ENCODE data around the gene ANKRD23.

ANKRD23 gene

DNA sequence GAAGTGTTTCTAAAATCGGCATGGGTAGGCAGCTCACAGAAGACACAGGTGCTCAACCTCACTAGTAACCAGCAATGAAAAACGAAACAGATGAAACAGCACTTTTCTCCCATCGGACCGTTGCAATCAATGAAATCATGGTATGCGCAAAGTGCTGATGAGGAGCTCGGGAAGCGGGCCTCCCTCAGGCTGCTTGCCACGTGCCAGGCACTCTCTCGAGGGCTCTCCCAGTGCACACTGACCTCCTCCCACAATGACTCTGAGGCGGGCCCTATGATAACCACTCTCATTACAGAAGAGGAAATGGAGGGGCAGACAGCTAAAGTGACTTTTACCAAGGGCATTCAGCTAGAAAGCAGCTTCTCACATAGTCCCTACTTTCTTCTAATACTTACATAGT lies 3.8 kb upstream of the ANKRD23 start:
- no peak for DNase-seq
- intact Hi-C loops (cut with DNase I) = no loop called here

DNA sequence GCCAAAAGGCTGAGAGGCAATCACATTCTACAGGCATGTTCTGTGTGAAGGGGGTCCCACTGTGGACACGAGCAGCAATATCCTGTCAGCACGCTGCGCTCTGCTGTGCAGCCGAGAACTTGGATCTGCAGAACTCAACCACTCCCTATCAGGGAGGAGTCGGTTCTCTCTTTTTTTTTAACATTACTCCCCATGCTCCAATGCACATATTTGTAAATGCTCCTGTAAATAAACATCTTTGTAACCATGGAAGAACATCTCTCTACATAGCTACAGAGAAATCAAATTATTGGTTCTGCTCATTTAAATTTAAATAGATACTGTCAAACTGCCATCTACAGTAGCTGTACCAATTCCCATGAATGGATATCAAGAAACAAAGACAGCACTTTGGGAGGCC lies 3.0 kb upstream of the ANKRD23 start:
- intact Hi-C loops (cut with DNase I) = no loop called here
- DNase-seq = no peak

DNA sequence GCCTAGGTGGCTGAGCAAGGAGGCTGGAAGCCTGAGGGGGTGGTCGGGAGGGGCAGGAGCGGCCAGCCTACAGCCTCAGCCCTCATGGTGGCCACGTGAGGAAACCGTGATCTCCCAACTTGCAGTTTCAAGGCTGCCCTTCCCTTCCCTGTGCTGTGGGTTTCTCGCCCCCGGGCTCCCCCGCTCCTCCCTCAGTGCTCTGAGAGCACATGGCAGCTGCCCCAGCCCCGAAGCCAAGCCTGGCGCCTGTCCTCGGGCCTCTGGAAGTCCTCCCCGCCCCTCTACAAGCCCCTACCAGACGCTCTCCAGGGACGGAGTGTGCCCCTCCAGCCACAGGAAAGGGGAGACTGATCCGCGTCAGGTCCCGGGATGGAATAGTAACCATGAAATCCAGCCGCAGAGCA lies 586 bp upstream of the ANKRD23 start:
- no peak for DNase-seq
- intact Hi-C loops (cut with DNase I) = no loop called here

DNA sequence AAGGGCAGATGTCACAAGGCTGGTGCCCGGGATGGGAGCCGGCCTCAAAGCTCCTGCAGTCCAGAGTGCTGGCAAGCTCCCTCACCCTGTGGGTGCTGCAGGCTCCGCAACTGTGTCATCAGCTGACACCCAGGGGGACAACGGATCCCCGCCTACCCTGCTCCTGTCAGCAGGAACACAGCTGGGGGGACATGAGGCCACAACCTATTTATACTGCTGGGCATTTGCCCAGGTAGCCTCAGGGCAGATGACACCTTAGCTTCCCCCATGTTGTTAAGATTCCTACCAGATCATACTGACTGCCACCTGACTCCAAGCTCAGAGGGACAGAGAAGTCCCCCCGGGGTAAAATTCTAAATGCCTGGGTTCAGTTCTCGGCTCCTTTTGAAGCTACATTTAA lies 1.2 kb downstream of the ANKRD23 start:
- no peak for DNase-seq
- intact Hi-C loops (cut with DNase I) = no loop called here

DNA sequence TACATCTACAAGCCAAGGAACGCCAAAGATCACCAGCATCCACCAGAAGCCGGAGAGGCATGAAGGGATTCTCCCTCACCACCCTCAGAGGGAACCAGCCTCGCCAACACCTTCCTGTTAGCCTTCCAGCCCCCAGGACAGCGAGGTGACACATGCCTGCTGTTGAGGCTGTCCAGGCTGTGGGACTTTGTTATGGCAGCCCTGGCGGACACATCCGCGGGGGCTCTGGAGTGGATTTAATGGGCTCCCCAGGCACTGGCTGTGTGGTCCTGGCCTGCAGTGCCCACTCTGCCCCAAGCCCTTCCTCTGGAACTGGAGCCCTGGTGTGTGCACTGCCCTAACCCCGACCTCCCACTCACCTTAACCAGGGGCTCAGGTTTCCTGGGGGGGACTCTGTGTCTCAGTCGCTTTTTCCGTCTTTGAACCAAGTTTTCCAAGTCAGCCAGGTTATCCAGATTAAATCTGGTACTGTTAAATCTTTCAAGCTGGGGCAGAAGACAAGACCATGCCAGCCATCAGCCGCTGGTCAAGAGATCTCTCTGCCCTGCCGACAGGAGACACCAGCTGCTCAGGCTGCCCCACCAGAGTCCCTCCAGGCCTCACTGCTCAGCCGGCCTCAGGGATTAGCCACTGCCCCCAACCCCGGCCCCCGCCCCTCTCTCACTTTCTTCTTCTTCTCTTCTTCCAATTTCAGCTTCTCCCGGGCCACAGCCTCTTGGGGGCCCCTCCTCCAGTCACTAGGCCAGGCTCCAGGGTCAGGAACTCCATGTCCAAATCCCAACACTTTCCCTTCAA lies 1.9 kb downstream of the ANKRD23 start:
- no peak for DNase-seq
- intact Hi-C loops (cut with DNase I) = no loop called here

DNA sequence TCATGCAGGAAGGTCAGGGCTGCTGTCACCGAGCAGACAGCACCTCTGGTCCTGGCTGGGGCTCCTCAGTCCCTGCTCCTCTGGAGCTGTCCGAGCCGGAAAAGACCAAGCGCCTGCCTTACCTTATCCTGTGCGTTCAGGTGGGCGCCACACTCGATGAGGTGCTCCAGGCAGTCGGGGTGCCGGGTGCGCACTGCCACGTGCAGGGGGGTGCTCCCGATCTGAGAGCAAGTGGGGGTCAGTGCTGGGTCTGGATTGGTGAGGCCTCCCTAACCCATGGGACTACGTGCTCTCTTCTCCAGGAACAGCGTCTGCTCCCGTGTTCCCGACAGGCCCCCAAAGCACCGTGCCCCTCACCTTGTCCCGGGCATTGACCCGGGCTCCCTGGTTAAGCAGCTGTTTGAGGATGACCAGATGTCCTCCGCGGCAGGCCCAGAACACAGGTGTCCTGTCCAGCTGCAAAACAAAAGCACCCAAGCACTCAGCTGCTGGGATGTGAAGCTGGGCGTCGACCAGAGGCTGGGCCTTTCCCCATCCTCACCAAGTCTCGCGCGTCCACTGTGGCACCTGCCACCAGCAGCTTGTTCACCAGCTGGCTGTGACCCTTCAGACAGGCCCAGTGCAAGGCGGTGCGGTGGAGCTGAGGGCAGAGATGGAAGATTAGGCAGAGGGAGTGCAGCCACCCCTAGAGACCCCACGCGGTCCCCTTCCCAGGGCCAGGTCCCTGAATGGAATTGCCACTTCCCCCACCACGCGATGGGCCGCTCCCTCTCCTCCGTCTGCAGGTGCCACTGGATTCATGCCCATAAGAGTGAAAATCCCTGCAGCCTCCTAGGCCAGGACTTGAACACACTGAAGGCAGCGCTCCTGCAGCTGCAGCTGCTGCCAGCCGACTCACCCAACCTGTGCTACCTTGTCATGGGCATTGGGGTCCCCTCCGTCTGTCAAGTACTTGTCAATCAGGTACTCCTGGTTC lies 3.7 kb downstream of the ANKRD23 start:
- DNase-seq = no peak
- intact Hi-C loops (cut with DNase I) = no loop called here

DNA sequence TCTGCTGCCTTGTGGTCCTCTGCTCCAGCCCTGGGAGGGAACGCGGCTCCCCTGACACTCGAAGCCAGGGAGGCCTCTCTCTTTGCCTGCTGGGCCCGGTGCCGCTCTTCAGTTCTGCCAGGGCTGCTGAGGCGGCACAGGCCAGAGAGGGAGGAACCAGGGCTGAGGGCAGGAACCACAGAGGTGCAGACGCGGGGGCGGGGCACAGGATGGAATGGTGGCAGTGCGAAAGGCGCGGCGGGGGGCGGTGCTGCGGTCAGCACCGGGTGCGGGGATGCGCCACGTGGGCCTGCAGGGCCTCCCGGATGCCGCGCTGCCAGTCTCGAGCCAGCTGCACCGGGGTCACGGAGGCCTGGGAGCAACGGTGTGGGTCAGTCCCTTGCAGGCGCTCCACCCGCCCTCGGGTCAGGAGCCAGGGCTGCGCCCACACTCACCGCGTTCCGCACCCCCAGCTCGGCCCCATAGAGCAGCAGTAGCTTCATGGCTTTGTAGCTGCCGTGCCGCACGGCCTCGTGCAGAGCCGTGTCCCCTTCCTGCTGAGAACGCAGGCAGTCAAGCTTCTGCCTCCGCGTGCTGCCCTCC lies 4.4 kb downstream of the ANKRD23 start:
- intact Hi-C loops (cut with DNase I) = no loop called here
- no peak for DNase-seq

DNA sequence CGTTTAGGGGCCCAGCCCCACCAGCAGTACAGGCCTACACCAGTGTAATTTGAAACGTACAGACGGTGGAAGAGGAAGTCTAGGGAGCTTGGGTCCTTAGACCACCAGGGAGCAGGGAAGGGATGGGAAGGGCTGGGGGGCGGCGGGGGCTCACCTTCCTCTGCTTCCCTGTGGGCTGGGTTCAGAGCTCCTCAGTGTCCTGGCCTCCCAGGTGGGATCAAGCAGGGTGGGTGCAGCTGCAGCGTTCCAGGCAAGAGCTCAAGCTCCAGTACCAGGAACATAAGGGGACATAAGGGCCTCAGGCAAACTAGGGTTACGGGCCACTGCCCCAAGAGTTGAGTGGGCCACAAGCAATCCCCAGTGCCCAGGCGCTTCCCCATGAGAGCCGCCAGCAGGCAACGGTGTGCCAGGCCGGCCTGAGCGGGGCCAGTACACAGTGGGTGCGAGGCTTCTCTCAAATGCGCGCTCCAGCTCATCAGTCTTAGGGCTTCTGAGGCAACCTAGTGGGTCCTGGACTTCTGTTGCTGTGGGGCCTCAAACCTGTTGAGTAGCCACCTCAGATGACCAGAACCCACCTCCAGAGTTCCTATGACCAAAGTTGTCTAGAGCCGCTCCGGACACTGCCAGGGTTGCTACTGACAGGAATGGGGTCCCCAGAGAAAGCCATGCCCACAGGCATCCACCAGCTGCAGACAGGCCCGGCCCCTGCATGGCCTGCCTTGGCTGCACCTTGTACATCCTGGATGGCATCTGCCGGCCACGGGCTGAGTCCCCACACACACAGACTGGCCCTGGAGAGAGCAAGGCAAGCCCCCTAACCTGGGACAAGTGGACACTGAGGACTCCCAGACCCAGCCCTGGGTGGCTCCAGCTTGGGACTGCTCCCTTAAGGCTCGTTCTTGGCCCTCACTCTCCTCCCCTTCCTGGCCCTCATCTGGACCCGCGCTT lies 5.2 kb downstream of the ANKRD23 start:
- intact Hi-C loops (cut with DNase I) = no loop called here
- no peak for DNase-seq

DNA sequence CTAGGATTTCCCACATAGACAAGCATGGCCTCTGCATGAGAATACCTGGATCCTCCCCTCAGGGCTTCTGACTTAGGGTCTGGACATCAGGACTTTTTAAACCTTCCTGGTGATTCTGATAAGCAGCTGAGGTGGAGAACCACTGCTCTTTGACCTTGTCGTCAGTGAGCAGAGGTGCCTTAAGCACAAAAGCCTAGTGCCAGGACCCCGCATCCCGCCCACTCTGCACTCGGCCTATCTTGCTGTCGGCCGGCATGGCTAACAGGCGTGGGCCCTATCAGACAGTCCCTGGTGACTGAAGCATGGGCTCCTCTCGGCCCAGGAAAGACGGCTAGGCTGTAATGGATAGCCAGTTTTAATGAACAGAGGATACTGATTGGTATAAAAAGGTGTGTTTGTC lies 6.2 kb downstream of the ANKRD23 start:
- intact Hi-C loops (cut with DNase I) = no loop called here
- no peak for DNase-seq

DNA sequence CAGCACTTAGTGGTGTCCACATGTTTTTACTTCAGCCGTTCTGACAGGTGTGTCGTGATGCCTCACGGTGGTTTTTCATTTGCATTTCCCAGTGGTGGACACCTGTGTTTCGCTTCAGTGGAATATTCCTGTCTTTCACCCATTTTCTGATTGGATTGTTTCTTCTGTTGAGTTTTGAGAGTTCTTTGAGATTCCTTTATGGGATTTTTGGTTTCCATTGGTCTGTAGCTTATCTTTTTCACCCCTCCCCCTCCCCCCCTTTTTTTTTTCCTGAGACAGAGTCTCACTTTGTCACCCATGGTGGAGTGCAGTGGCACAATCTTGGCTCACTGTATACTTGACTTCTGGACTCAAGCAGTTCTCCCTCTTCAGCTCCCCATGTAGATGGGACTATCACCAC lies 8.0 kb downstream of the ANKRD23 start:
- intact Hi-C loops (cut with DNase I) = no loop called here
- no peak for DNase-seq

DNA sequence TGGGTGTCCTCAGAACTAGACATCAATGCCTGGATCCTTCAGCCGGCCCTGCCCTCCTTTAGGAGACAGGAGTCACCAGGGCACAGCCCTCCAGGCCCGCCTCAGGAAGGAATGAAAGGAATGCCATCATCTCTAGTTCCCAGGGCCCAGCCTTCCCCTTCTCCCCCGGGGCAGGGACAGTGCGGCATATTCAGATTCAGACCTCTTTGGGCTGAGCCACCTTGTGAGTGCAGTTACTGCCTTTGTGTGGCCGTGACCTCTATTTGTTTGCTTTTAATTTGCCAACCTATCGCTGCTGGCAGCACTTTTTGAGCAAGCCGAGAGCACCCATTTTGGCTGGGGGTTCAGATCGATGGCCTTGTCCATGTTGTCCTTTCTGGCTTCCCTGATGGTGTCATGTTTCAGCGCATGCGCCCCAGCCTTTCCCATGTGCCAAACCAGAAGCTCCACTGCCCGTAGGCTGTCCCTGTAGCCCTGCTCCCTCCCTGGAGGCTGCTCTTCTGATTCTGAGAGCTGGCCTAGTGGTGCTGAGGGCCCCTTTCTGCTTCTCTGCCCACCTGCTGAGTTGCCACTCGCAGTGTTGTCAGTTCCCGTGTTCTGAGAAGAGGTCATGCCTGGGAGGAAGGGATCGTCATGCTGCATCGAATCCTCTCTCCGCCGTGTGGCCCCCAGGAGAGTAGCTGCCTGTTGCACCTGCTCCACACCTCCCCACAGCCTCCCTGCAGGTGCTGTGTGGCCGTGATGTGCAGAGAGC lies 10.9 kb downstream of the ANKRD23 start:
- intact Hi-C loops (cut with DNase I) = no loop called here
- DNase-seq = no peak

DNA sequence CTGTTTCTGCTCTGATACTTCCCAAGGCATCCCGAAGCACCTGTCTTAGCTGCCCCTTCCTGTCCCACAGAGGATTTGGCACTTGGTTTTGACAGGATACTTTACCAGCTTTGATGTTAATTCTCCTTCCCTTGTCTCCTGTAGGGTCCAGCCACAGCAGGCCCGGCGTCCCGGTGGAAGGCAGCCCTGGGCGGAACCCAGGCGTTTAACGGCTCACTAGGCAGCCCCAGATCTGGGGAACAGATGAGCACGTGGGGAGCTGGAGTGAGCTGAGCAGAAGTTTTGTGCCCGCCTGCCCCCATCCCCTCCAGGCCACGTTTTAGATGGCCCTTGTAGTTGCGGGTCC lies 11.4 kb downstream of the ANKRD23 start:
- DNase-seq = no peak
- intact Hi-C loops (cut with DNase I) = no loop called here

DNA sequence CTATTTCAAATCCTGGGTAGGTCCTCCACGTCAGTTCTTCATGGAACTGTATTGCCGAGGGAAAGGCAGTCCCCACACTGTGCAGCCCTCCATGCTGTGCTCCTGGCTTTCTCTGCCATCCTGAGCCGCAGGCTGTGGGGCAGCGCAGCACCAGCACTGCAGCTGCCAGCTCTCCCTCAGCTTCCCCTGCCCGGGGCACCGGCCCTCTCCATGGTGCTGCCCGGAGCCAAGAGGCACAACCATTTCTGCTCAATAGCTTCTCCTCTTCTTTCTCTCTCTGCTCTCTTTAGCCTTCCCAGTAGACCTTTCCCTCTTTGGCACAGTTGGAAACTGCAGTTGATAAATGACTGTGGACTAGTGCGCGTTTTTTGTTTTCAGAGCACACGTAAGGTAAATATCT lies 12.1 kb downstream of the ANKRD23 start:
- intact Hi-C loops (cut with DNase I) = no loop called here
- no peak for DNase-seq

DNA sequence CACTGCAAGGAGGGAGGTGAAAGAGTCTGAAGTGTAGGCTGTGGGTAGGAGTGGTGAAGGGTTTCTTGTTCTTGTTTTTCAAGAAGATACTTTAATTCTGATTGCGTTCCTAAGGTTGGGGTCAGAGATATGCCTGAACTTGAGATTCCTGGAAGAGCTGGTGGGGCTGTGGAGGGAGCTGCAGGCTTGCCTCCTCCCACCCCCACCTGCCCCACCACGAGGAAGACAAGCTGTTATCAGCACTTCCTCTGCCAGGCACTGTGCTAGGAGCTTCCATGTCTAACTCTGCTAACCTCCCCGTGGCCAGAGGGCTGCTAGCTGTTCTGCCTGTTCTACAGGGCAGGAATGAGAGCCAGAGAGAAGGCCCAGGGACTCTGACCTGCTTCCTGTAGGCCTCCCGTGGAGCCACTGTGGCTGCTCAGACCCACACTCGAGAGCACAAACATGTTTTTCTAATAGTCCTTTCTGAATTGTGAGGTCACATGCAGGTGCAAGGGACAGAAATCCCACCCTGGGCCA lies 13.7 kb downstream of the ANKRD23 start:
- intact Hi-C loops (cut with DNase I) = no loop called here
- no peak for DNase-seq

DNA sequence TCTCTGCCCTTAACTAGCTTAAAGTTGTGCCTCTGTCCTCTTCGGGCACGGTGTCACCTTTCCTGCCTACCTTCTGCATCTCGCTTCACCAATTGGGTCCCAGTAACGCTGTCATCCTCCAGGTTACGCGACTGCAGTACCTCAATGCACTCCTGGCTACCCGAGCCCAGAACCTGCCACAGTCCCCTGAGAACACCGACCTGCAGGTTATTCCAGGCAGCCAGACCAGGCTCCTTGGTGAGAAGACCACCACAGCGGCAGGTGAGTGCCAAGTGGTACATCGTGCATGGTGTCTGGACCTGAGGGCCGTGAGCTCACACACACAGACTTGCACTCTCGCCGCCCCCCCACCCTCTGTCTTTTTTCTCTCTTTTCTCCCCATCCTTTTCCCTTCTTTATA lies 14.9 kb downstream of the ANKRD23 start:
- intact Hi-C loops (cut with DNase I) = no loop called here
- no peak for DNase-seq

DNA sequence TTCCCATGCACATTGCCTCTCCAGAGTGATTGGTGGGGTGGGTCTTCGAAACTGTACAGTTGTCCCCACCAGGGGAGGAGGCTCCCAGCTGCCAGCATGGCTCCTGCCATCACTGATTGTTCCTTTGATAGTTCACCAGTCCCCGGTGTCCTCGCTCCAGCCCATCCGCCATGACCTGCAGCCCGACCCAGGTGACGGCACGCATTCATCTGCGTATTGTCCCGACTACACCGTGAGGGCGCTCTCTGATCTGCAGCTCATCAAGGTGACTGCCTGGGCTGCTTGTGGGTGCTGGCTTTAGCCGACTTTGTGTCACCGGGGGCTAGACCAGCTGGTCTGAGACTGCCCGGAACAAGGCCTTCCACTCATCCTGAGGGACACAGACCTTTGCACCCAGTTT lies 15.4 kb downstream of the ANKRD23 start:
- intact Hi-C loops (cut with DNase I) = no loop called here
- no peak for DNase-seq

DNA sequence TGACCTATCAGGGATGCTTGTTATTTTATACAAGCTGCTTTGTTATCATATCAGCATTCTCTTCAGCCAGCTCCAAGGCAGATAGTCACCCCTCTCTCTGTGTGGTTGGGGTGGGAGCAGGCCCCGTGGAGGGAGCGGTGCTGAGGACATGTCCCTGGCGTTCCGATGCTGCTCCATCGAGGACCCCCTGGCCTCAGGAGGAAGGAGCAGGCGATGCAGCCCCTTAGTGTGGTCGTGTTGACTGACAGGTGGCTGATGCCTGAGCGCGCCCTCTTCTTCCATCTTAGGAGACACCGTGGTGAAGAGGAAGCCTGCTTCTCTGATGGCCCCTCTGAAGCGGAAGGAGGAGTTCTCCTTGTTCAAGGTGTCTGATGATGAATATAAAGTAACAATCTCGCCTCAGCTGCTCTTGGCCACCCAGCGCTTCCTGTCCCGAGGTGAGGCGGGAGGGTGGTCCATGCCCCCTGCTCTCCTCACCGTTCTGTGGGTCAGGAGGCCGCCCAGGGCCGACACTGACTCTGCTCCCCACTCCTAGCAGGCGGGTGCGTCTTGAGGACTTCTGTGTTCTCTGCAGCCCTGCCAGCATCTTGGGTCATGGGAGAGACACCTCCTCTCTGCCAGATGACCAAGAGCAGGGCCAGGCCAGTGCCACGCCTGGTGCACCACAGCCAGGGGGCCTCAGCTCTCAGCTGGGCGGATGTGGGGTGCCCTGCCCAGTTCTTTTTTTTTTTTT lies 17.1 kb downstream of the ANKRD23 start:
- intact Hi-C loops (cut with DNase I) = no loop called here
- DNase-seq = no peak

DNA sequence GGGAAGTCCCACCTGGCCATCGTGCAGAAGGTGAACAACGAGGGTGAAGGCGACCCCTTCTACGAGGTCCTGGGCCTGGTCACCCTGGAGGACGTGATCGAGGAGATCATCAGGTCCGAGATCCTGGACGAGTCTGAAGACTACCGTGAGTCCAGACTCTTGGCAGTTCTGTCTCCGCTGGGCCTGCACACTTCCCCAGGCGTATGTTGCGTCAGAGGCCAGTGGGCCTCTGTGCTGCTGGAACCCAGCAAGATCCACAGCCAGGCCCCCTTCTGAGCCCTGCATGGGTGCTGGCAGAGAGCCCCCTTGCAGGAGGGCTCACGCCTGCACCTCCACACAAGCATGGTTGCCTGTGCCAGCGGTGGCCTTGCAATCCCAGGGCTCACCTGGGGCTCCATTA lies 18.8 kb downstream of the ANKRD23 start:
- intact Hi-C loops (cut with DNase I) = no loop called here
- DNase-seq = no peak

Data from head of caudate nucleus (tissue), 42 donors.